ENCODE data around the gene LRCH1. TPM values are rescaled to one million over a fixed set of nuclear protein-coding genes. Genes with fewer than 3 reads are reported as not detected.
"Not testable (repeated sequence)": the region's sequence is repeated elsewhere in the genome, so short reads cannot be mapped to it uniquely, and the experiment has no call there.

The LRCH1 gene
- total RNA-seq, 2 donors from 2014 or later: 14.7 to 15.3 TPM

DNA sequence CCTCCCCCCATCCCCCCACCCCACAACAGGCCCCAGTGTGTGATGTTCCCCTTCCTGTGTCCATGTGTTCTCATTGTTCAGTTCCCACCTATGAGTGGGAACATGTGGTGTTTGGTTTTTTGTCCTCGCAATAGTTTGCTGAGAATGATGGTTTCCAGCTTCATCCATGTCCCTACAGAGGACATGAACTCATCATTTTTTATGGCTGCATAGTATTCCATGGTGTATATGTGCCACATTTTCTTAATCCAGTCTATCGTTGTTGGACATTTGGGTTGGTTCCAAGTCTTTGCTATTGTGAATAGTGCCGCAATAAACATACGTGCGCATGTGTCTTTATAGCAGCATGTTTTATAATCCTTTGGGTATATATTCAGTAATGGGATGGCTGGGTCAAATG is 202.5 kb downstream of the LRCH1 start:
- peaks cover 17% of the 10 kb centered on the region for H3K36me3 Mint-ChIP-seq (ENCODE audit: low read depth)
- ATAC-seq (replicated peaks); H3K4me3 Mint-ChIP-seq; H3K27ac Mint-ChIP-seq; H3K27me3 Mint-ChIP-seq; H3K9me3 Mint-ChIP-seq: not testable (repeated sequence)
- H3K4me1 Mint-ChIP-seq: peaks cover 12% of the 10 kb centered on the region

DNA sequence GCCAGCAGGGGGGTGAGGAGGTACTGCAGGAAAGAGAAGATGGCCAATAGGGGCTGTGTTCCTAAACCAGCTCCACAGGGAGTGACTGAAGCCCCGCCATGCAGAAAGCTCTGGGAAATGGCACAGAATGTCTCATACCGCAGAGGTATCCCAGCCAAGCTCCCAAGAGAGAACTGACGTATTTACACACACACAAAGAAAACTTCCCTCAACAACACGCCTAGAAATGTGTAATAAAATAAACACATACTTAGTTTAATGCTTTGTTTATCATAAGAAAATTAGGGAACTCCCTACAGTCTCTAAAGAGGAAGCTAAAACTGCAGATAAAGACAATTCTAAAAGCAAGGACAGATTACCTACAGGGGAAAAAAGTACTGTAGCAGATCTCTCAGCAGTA is 204.0 kb downstream of the LRCH1 start:
- Mint-ChIP-seq H3K4me1 (peaks cover 3% of the 10 kb centered on the region), H3K36me3 (ENCODE audit: low read depth) (peaks cover 3% of the 10 kb centered on the region), H3K27me3 (no peaks in the 10 kb centered on the region), H3K27ac (no peak overlapping the region), H3K4me3 (no peak overlapping the region), H3K9me3 (no peaks in the 10 kb centered on the region)
- ATAC-seq (replicated peaks): no peak

DNA sequence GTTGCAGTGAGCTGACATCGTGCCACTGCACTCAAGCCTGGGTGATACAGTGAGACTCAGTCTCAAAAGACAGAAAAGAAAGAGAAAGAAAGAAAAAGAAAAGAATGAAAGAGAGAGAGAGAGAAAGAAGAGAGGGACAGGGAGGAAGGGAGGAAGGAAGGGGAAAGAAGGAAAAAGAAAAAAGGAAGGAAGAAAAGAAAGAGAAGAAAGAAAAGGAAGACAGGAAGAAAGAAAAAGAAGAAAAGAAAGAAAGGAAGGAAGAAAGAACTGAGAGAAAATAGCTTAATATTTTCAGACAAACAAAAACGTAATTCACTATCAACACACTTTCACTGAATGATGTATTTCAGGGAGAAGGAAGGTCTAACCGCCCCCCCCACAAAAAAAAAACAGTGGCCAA is 204.7 kb downstream of the LRCH1 start:
- Mint-ChIP-seq H3K36me3 (ENCODE audit: low read depth) (no peaks in the 10 kb centered on the region), H3K27ac (no peak overlapping the region), H3K4me3 (no peak overlapping the region), H3K27me3 (no peaks in the 10 kb centered on the region), H3K9me3 (no peaks in the 10 kb centered on the region), H3K4me1 (no peaks in the 10 kb centered on the region)
- no peak for ATAC-seq (replicated peaks)

DNA sequence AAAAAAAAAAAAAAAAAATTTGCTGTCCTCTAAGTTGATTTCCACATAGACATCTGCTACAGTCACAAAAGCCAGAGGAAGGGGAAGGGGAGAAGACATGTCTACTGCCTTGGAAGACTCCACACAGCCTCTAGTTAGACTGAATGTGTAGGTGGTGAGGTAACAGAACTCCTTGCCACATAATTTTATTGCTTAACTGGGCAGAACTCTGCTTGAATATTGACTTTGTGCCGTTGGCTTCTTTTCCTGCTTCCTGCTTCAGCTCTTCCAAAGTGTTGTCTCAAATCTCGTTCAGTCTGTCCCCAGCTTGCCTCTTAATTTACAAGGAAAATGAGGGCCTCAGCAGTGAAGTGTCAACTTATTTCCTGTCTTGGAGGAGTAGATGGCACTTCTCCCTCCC is 206.9 kb downstream of the LRCH1 start:
- no peak for ATAC-seq (replicated peaks)
- H3K27ac Mint-ChIP-seq: no peak overlapping the region
- H3K27me3 Mint-ChIP-seq: no peaks in the 10 kb centered on the region
- H3K36me3 Mint-ChIP-seq (ENCODE audit: low read depth): no peaks in the 10 kb centered on the region
- no peaks in the 10 kb centered on the region for H3K4me1 Mint-ChIP-seq
- H3K4me3 Mint-ChIP-seq: no peak overlapping the region
- no peaks in the 10 kb centered on the region for H3K9me3 Mint-ChIP-seq

DNA sequence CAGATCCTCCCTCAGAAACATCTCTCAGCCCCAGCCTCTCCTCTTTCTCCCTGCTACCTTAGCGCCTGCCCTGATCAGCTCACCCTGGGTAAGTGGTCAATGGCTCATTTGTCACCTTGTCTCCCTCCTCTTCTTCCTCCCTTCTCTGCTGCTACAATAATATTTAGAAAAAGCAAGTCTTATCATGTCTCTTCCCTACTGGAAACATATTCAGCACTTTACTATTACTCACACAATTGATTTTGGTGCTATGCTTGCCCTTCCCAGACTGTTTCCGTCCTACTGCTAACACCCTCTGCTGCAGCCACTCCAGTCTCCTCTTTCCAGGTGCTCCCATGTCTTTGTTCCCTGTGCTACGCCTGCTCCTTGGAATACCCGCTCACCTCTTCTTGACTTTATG is 208.2 kb downstream of the LRCH1 start:
- H3K27ac Mint-ChIP-seq: no peak overlapping the region

DNA sequence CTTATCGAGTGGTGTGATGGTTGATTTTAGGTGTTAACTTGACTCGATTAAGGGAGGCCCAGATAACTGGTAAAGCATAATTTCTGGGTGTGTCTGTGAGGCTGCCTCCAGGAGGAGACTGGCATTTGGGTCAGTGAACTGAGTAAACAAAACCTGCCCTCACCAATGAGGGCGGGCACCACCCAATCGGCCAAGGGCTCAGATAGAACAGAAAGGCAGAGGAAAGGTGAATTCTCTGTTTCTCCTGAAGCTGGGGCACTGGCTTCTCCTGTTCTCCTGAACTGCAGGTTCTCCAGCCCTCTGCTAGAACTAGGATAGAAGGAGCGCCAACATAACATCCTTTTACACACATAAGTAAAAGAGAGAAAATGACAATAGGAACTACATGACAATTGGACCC is 208.9 kb downstream of the LRCH1 start:
- Mint-ChIP-seq H3K27ac (no peak overlapping the region), H3K4me3 (no peak overlapping the region), H3K27me3 (no peaks in the 10 kb centered on the region), H3K4me1 (no peaks in the 10 kb centered on the region), H3K36me3 (ENCODE audit: low read depth) (no peaks in the 10 kb centered on the region), H3K9me3 (no peaks in the 10 kb centered on the region)
- ATAC-seq (replicated peaks): no peak

More for the DNA sequence above, 208.2 kb downstream of the LRCH1 start:
- Mint-ChIP-seq H3K27me3 (no peaks in the 10 kb centered on the region), H3K4me1 (no peaks in the 10 kb centered on the region), H3K36me3 (ENCODE audit: low read depth) (no peaks in the 10 kb centered on the region), H3K9me3 (no peaks in the 10 kb centered on the region), H3K4me3 (no peak overlapping the region)
- no peak for ATAC-seq (replicated peaks)

DNA sequence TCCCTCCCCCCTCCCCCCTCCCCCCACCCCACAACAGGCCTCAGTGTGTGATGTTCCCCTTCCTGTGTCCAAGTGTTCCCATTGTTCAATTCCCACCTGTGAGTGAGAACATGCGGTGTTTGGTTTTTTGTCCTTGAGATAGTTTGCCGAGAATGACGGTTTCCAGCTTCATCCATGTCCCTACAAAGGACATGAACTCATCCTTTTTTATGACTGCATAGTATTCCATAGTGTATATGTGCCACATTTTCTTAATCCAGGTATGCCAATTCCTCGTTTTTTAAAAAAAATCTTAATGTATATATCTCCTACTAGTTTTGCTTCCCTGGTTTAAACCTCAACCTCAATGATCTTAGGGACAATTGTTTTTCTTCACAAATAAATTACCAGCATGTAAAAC is 217.0 kb downstream of the LRCH1 start:
- peaks cover 50% of the 10 kb centered on the region for H3K36me3 Mint-ChIP-seq (ENCODE audit: low read depth)
- H3K4me3 Mint-ChIP-seq: not testable (repeated sequence)

DNA sequence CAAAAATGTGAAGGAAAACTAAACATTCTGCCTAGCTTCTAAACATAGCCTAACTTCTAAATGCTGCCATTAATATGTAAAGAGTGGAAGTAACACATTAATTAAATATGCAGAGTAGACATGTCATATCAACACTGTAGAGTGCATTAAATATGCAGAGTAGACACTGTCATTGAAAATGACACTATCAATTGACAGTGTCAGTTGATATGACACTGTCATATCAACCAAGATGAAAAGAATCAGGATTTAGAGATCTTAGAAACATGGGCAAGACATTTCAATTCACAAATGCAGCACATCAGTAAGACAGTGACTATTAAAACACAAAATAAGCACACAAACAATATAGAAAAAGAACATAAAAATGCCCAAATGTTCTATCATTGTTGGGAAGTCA is 218.7 kb downstream of the LRCH1 start:
- H3K4me3 Mint-ChIP-seq: no peak overlapping the region
- peaks cover 68% of the 10 kb centered on the region for H3K36me3 Mint-ChIP-seq (ENCODE audit: low read depth)
- no peaks in the 10 kb centered on the region for H3K4me1 Mint-ChIP-seq
- H3K27ac Mint-ChIP-seq: no peak overlapping the region
- no peak for ATAC-seq (replicated peaks)
- H3K9me3 Mint-ChIP-seq: no peaks in the 10 kb centered on the region
- H3K27me3 Mint-ChIP-seq: no peaks in the 10 kb centered on the region

More for the DNA sequence above, 217.0 kb downstream of the LRCH1 start:
- ATAC-seq (replicated peaks); H3K27me3 Mint-ChIP-seq; H3K9me3 Mint-ChIP-seq; H3K27ac Mint-ChIP-seq; H3K4me1 Mint-ChIP-seq: not testable (repeated sequence)

DNA sequence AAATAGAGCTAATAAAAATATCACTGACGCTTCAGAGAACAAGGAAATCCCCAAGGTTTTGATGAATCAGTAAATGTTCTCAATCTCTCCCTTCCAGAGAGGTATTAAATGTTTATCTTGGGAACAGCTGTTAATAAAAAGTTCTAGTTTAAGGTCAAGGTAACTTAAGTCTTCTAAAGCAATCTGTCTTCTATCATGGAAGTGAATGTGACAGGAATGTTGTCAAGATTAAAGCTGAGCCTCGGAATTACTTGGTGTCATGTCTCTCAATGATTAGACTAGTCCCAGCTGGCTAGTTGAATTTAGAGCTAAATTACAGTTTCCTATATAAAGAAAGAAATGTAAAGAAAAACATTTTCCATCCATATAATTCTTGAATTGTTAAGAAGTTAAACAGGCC is 220.6 kb downstream of the LRCH1 start:
- no peak overlapping the region for H3K27ac Mint-ChIP-seq
- no peaks in the 10 kb centered on the region for H3K4me1 Mint-ChIP-seq
- no peaks in the 10 kb centered on the region for H3K9me3 Mint-ChIP-seq
- H3K27me3 Mint-ChIP-seq: no peaks in the 10 kb centered on the region
- ATAC-seq (replicated peaks): no peak
- no peak overlapping the region for H3K4me3 Mint-ChIP-seq
- H3K36me3 Mint-ChIP-seq (ENCODE audit: low read depth): peaks cover 87% of the 10 kb centered on the region

DNA sequence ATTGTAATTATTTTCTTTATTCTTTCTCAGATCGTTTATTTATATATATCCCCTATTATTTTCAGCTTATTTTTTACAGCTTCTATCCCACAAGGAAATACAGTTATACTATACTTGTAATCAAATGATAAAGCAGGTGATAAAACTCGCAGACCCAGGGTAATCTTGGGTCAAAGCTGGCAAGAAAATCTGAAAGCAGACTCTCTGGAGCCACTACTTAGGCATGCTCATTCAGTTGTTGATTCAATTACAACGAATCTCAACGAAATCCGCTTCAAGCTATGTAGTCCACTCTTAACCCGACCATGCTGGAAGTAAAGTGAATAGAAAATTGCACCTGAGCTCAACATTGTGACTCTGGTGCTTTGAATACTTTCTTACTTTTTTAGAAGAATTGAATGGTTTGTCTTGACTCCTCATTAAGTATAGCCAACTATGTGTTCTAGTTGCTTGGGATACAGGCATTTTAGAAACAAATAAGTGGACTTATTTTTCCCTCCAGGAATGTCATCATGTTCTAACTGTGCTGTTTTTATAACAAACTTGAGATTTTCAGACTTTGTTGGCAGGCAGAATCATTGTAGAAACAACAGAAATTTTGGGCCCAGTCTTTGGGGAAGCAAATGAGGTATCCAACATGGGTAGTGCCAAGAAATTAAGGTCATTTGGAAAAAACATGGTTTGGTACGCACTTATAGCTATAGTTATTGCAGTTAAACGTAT is 222.6 kb downstream of the LRCH1 start:
- Mint-ChIP-seq H3K9me3 (no peaks in the 10 kb centered on the region), H3K4me3 (no peak overlapping the region), H3K4me1 (no peaks in the 10 kb centered on the region), H3K27me3 (no peaks in the 10 kb centered on the region), H3K27ac (no peak overlapping the region), H3K36me3 (ENCODE audit: low read depth) (peaks cover 99% of the 10 kb centered on the region)
- ATAC-seq (replicated peaks): no peak

DNA sequence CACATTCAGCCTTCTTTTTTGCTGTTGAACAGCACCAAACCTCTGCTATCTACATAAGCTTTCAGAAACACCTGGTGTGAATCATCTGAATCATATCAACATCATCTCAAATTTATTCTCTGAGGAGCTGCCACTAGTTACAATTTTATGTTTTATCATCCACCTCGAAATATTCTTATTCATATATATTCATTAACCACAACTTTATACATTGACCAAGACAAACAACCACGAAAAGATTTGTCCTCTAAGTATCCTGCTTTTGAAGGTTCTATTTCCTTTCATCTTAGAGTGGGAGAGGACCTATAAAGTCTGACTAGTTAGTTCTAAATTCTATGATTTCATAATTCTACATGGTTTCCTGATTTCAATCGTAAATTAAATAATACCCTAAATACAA is 225.1 kb downstream of the LRCH1 start:
- Mint-ChIP-seq H3K36me3 (ENCODE audit: low read depth) (peaks cover 95% of the 10 kb centered on the region), H3K9me3 (no peaks in the 10 kb centered on the region), H3K27ac (no peak overlapping the region), H3K4me3 (no peak overlapping the region), H3K27me3 (no peaks in the 10 kb centered on the region), H3K4me1 (peaks cover 6% of the 10 kb centered on the region)
- ATAC-seq (replicated peaks): no peak

DNA sequence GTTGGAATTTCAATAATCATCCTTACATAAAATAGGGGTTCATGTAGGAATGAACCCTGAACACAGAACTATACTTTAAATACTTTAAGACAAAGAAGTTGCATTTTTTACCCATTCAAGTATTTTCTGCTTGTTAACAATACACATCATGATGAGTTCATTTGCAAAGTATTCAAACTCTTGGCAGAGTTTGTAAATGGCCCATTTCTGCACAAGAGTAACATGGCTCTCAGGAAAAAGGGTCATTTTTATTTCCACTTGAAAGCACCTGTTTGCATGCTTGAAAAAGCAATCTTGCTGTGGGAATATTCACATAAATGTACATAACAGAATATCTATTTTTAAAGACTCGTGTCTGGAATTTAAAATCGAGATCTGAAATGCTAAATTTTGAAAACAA is 225.9 kb downstream of the LRCH1 start:
- Mint-ChIP-seq H3K4me1 (peaks cover 6% of the 10 kb centered on the region), H3K4me3 (no peak overlapping the region), H3K9me3 (no peaks in the 10 kb centered on the region), H3K27me3 (no peaks in the 10 kb centered on the region), H3K36me3 (ENCODE audit: low read depth) (peaks cover 95% of the 10 kb centered on the region), H3K27ac (no peak overlapping the region)
- ATAC-seq (replicated peaks): no peak

DNA sequence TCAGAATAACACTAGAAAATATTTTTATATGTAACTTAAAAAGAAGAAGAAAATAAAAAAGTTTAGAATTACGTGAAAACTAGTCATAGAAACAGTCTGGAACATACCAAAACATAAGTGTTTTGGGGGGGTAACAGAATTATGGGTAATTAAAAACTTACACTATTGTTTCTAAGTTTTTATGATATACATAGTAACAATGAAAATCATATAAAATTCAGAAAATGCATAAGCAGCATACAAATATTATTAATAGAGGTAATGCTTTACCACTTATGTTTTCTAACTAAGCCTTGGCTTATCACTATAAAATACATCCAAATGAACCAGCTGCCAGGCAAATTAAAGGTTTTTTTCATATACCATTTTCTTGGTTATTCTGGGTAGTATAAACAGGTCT is 229.1 kb downstream of the LRCH1 start:
- no peaks in the 10 kb centered on the region for H3K27me3 Mint-ChIP-seq
- H3K27ac Mint-ChIP-seq: no peak overlapping the region
- no peak for ATAC-seq (replicated peaks)
- H3K4me3 Mint-ChIP-seq: no peak overlapping the region
- no peaks in the 10 kb centered on the region for H3K9me3 Mint-ChIP-seq
- H3K36me3 Mint-ChIP-seq (ENCODE audit: low read depth): peaks cover 95% of the 10 kb centered on the region
- H3K4me1 Mint-ChIP-seq: peaks cover 6% of the 10 kb centered on the region

DNA sequence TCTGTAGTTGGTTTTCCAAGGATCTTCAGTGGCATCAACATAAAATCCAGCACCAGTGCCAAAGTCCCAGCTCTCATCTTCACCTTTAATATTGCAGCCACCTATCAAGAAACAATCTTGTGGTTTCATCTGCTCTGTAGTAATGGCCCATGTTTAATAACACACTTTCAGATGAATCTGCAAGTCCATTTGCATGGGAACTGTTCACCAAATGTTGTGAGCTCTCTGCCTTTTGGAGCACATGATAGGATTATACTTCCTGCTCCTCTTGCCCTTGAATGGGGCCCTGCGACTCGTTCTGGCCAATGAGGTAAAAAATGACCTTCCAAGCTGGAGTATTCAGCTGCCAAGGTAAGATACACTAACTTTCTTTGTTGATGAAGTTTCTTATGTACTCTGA is 229.7 kb downstream of the LRCH1 start:
- Mint-ChIP-seq H3K27ac (no peak overlapping the region), H3K4me3 (no peak overlapping the region), H3K27me3 (no peaks in the 10 kb centered on the region), H3K9me3 (no peaks in the 10 kb centered on the region), H3K36me3 (ENCODE audit: low read depth) (peaks cover 95% of the 10 kb centered on the region), H3K4me1 (peaks cover 6% of the 10 kb centered on the region)
- ATAC-seq (replicated peaks): no peak

DNA sequence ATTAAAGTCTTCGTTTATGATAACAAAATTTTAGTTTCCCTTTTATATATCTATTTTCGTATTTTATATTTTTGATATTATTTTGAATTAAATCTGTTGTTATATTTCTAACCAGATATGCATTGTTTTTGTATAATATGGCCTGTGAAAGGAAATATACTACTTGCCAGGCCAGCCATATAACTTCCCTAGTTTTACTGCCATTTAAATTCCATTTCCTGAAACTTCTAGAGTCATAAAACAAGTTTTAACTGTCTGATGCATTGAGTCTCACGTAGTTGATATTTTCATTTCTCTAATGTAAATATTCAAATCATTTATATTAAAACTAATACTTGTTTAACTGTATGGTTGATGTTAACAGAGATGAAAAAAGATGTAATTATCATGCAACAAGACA is 230.5 kb downstream of the LRCH1 start:
- ATAC-seq (replicated peaks): no peak
- Mint-ChIP-seq H3K4me3 (no peak overlapping the region), H3K4me1 (peaks cover 6% of the 10 kb centered on the region), H3K36me3 (ENCODE audit: low read depth) (peaks cover 95% of the 10 kb centered on the region), H3K27me3 (no peaks in the 10 kb centered on the region), H3K27ac (no peak overlapping the region), H3K9me3 (no peaks in the 10 kb centered on the region)

DNA sequence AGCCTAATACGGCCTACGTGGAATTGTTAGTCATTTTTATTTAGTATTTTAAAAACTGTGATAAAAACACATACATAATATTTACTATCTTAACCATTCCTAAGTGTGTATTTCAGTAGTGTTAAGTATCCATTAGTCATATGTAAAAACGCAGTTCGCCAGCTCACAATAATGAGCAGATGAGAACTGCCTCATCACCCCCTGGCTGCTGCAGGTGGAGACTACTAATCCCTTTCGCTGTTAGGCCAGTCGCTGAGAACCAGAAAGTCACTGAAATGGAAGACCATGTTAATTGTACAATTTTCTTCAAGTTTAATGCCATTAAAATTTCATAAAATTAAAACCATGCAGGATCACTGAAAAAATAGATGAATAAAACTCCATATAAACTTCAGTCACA is 242.4 kb downstream of the LRCH1 start:
- Mint-ChIP-seq H3K9me3 (no peaks in the 10 kb centered on the region), H3K27ac (no peak overlapping the region), H3K4me1 (peaks cover 35% of the 10 kb centered on the region), H3K27me3 (no peaks in the 10 kb centered on the region), H3K4me3 (peak overlapping the region; percentile 94), H3K36me3 (ENCODE audit: low read depth) (peaks cover 40% of the 10 kb centered on the region)
- ATAC-seq (replicated peaks): no peak
